ENCODE data around the gene NUDCD3. TPM values are rescaled to one million over a fixed set of nuclear protein-coding genes. Genes with fewer than 3 reads are reported as not detected.
A peak's percentile ranks its signal among the peaks of the same experiment; 100 is the strongest.

Gene NUDCD3
- total and polyA plus RNA-seq, 2 experiments from 2014 or later, result 35.7 to 42.7 TPM

- Mint-ChIP-seq H3K36me3 (ENCODE audit: low read depth) (peaks cover 8% of the 10 kb centered on the region), H3K4me3 (no peak overlapping the region), H3K27ac (0 out of 2 replicates have a peak overlapping the region, but pooled peaks have one; percentile 49), H3K27me3 (ENCODE audit: insufficient read depth, low read depth, poor library complexity) (no peaks in the 10 kb centered on the region), H3K4me1 (peaks cover 2% of the 10 kb centered on the region; the same call in 2 of the 3 replicates), H3K9me3 (no peaks in the 10 kb centered on the region)
- no peak overlapping the region for H3K4me2 ChIP-seq
- H3F3A ChIP-seq (replicated peaks; ENCODE audit: low read depth), result no peaks in the 10 kb centered on the region
- no peaks in the 10 kb centered on the region for H3K36me3 ChIP-seq (ENCODE audit: insufficient read depth)
- no peak for ATAC-seq
- TF ChIP-seq CREB1 (CRISPR knock-in tag; IDR thresholded peaks at IDR 0.05; ENCODE audit: low read depth), result no peak
- TF ChIP-seq ZNF462 (CRISPR knock-in tag; IDR thresholded peaks at IDR 0.05), result no peak
- TF ChIP-seq EZH2 (IDR thresholded peaks at IDR 0.05; ENCODE audit: low read depth, unreplicated experiment), result no peak
- no peak for TF ChIP-seq ETS1 (IDR thresholded peaks at IDR 0.05)
- TF ChIP-seq POLR2AphosphoS5 (IDR thresholded peaks at IDR 0.05; ENCODE audit: low read depth), result no peak
- TF ChIP-seq ZNF114 (CRISPR knock-in tag; IDR thresholded peaks at IDR 0.05), result no peak
- TF ChIP-seq NANOG (IDR thresholded peaks at IDR 0.05; ENCODE audit: borderline replicate concordance), result no peak
- TF ChIP-seq STAT1 (IDR thresholded peaks at IDR 0.05; ENCODE audit: unreplicated experiment), result no peak
- no peak for TF ChIP-seq EZH2phosphoT487 (IDR thresholded peaks at IDR 0.05; ENCODE audit: unreplicated experiment)
- TF ChIP-seq JUNB (IDR thresholded peaks at IDR 0.05; ENCODE audit: unreplicated experiment), result no peak
- no peak for TF ChIP-seq ZNF331 (CRISPR knock-in tag; IDR thresholded peaks at IDR 0.05; ENCODE audit: low read depth)
- TF ChIP-seq, protein P1, sequence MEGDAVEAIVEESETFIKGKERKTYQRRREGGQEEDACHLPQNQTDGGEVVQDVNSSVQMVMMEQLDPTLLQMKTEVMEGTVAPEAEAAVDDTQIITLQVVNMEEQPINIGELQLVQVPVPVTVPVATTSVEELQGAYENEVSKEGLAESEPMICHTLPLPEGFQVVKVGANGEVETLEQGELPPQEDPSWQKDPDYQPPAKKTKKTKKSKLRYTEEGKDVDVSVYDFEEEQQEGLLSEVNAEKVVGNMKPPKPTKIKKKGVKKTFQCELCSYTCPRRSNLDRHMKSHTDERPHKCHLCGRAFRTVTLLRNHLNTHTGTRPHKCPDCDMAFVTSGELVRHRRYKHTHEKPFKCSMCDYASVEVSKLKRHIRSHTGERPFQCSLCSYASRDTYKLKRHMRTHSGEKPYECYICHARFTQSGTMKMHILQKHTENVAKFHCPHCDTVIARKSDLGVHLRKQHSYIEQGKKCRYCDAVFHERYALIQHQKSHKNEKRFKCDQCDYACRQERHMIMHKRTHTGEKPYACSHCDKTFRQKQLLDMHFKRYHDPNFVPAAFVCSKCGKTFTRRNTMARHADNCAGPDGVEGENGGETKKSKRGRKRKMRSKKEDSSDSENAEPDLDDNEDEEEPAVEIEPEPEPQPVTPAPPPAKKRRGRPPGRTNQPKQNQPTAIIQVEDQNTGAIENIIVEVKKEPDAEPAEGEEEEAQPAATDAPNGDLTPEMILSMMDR (conservative IDR thresholded peaks at IDR 0.05; ENCODE audit: low read depth in 2 of 2), result no peak
- no peak for TF ChIP-seq REST (IDR thresholded peaks at IDR 0.05; ENCODE audit: unreplicated experiment)
- DNase-seq (ENCODE audit: low spot score), result no peak
- H3K27me3 ChIP-seq (ENCODE audit: insufficient read depth), result no peaks in the 10 kb centered on the region
- peaks cover 21% of the 10 kb centered on the region for H4K20me1 ChIP-seq (replicated peaks; ENCODE audit: insufficient read depth)
- 0 out of 2 replicates have a peak, but pooled peaks cover 3% of the 10 kb centered on the region for H3K4me1 ChIP-seq (ENCODE audit: insufficient read depth)
- no peak overlapping the region for H3K27ac ChIP-seq (ENCODE audit: low read depth)
- peaks cover 74% of the 10 kb centered on the region for H3K79me2 ChIP-seq (replicated peaks; ENCODE audit: insufficient read depth)
- H3K4me3 ChIP-seq, result no peak overlapping the region
- no peak overlapping the region for H2AFZ ChIP-seq
- H3K9me2 ChIP-seq (ENCODE audit: insufficient read depth), result no peaks in the 10 kb centered on the region
Measured at GRCh38 chr7:44441079-44441478, 49.4 kb downstream of the NUDCD3 start.
